GM19328 (cell line): Measurements from ENCODE around the gene TAS2R10.

Experiments
- ATAC-seq: cut with Tn5 transposase; IDR thresholded peaks from one replicate; pipeline ENCODE4 v1.9.1; 2021; ENCODE audit warnings: mild to moderate bottlenecking, moderate library complexity; ENCODE audit not compliant: unreplicated experiment

The TAS2R10 gene

GRCh38 chr12:10783252-10783651, 42.9 kb downstream of the TAS2R10 start:
- no peak for ATAC-seq

GRCh38 chr12:10779103-10779502, 47.1 kb downstream of the TAS2R10 start:
- no peak for ATAC-seq
